Ovary (tissue), 3 donors: ENCODE measurements around the gene MMP28.
A peak's percentile ranks its signal among the peaks of the same experiment; 100 is the strongest.

Experiments used
- POLR2A ChIP-seq: fragments of 450-650 bp; IDR thresholded peaks from one replicate; pipeline ENCODE4 v1.6.1; 2017; ENCODE audit warnings: antibody characterized with exemption, mild to moderate bottlenecking, moderate library complexity
- TF ChIP-seq, protein P1 (sequence below), 3 donors: fragments of 450-650 bp in 2 of 3; fragments of 200-600 bp in 1 of 3; IDR thresholded peaks; one replicate each; pipeline versions ENCODE4 v1.5.1 to v1.8.0; 2016 to 2022; ENCODE audit warnings: antibody characterized with exemption in 3 of 3, mild to moderate bottlenecking in 1 of 3
- donor health status: DM: no; HTN: no; CAD: no.

DNA sequence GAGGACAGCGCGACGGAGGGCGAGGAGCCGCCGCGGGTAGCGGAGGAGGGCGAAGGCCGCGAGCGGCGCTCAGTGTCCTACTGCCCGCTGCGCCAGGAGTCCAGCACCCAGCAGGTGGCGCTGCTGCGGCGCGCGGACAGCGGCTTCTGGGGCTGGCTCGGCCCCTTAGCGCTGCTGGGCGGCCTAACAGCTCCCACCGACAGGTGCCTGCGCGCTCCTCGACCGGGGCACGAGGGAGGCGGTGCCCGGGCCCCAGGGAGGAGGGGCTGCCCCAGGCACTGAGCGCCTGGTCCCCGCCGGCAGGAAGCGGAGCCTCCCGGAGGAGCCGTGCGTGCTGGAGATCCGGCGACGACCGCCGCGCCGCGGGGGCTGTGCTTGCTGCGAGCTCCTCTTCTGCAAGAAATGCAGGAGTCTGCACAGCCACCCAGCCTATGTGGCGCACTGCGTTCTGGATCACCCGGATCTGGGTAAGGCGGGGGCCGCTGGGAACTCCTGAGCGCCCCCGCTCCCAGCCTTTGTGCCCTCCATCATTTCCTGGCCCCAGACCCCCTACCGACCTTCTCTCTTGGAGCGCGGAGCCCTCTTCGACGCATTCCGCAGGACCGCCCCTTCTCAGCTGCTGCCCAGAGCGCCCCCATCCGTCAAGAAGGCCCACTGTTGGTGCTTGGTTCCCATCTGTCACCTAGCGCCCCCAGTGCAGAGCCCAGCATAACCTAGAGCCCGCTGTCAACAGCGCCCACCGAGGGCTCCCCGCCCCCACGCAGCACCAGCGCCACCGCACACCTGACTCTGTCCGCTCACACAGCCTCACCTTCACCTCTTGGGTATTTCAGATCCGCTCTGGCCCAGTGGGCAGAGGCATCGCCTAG, 31.1 kb downstream of the MMP28 start:
- TF ChIP-seq, protein P1, sequence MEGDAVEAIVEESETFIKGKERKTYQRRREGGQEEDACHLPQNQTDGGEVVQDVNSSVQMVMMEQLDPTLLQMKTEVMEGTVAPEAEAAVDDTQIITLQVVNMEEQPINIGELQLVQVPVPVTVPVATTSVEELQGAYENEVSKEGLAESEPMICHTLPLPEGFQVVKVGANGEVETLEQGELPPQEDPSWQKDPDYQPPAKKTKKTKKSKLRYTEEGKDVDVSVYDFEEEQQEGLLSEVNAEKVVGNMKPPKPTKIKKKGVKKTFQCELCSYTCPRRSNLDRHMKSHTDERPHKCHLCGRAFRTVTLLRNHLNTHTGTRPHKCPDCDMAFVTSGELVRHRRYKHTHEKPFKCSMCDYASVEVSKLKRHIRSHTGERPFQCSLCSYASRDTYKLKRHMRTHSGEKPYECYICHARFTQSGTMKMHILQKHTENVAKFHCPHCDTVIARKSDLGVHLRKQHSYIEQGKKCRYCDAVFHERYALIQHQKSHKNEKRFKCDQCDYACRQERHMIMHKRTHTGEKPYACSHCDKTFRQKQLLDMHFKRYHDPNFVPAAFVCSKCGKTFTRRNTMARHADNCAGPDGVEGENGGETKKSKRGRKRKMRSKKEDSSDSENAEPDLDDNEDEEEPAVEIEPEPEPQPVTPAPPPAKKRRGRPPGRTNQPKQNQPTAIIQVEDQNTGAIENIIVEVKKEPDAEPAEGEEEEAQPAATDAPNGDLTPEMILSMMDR (IDR thresholded peaks at IDR 0.05): peak; percentile 85 to 91 (median 91)
- no peak for TF ChIP-seq POLR2A
